SH-SY5Y (cell line): ENCODE measurements around the gene RBM19.

ENCODE experiments used
- GATA2 ChIP-seq: IDR thresholded peaks from 2 replicates; pipeline ENCODE4 v1.6.1; 2011; ENCODE audit warnings: mild to moderate bottlenecking, low read depth, low read length
- GATA3 ChIP-seq: IDR thresholded peaks from 2 replicates; pipeline ENCODE4 v1.6.1; 2011; ENCODE audit warnings: low read depth, mild to moderate bottlenecking, low read length, moderate library complexity

- TF ChIP-seq GATA2, result no peak
- TF ChIP-seq GATA3, result no peak
These were observed 149.3 kb downstream of the RBM19 start for GRCh38 chr12:113816866-113817265.
